HL-60 (cell line): ENCODE results near the gene SLC25A10.

ENCODE experiments used
- DNase-seq, 2 experiments: peaks; one replicate each; pipeline ENCODE4 v3.0.0-alpha.2; 2010 to 2020; ENCODE audit warnings: low read depth in 1 of 2, low spot score in 1 of 2
- H3K27ac ChIP-seq: fragments of 250-450 bp; sonication (Bioruptor Pico); replicated peaks from 2 replicates; pipeline ENCODE4 v1.5.1; 2020; ENCODE audit warnings: mild to moderate bottlenecking, moderate library complexity
- H3K27me3 ChIP-seq: fragments of 250-450 bp; sonication (Bioruptor Pico); 2 replicates; pipeline ENCODE4 v1.5.1; 2021; ENCODE audit warnings: mild to moderate bottlenecking, moderate library complexity; ENCODE audit not compliant: insufficient read depth, poor library complexity, severe bottlenecking
- H3K4me3 ChIP-seq: replicated peaks from 2 replicates; pipeline ENCODE4 v1.5.1; 2011; ENCODE audit warnings: mild to moderate bottlenecking, control low read depth, low read length; ENCODE audit not compliant: insufficient read depth
- GABPA ChIP-seq: IDR thresholded peaks from 2 replicates; pipeline ENCODE4 v1.6.1; 2012; ENCODE audit warnings: low read depth
- POLR2AphosphoS5 ChIP-seq: IDR thresholded peaks from 2 replicates; pipeline ENCODE4 v1.6.1; 2012; ENCODE audit warnings: low read depth
- REST ChIP-seq: IDR thresholded peaks from 2 replicates; pipeline ENCODE4 v1.6.1; 2012; ENCODE audit warnings: low read depth; ENCODE audit not compliant: insufficient replicate concordance
- SPI1 ChIP-seq: IDR thresholded peaks from 2 replicates; pipeline ENCODE4 v1.6.1; 2012; ENCODE audit warnings: low read depth, mild to moderate bottlenecking, borderline replicate concordance
- TF ChIP-seq, protein P1 (sequence below): IDR thresholded peaks from one replicate; pipeline ENCODE4 v1.5.1; 2011; ENCODE audit warnings: low read length, control low read depth, inconsistent platforms; ENCODE audit not compliant: insufficient read depth

The SLC25A10 gene

DNA sequence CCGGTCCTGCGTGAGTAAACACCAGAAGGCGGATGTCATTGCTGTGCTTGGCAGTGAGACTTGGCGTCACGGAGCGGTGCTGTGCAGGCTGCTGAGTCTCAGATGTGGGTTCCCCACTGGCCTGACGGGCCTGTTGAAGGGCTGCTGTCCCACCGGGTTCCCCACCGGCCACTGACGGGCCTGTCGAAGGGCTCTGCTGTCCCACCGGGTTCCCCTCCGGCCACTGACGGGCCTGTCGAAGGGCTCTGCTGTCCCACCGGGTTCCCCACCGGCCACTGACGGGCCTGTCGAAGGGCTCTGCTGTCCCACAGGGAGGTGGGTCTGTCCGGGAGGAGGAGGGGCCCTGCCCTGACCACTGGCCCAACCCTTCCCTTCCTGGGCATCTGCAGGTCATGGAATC, 25.5 kb upstream of the SLC25A10 start:
- Histone ChIP-seq H3K4me3 (no peak overlapping the region), H3K27me3 (no peaks in the 10 kb centered on the region), H3K27ac (no peak overlapping the region)
- no peak for DNase-seq
- TF ChIP-seq POLR2AphosphoS5: no peak

- Histone ChIP-seq H3K4me3 (no peak overlapping the region), H3K27me3 (no peaks in the 10 kb centered on the region), H3K27ac (no peak overlapping the region)
- TF ChIP-seq, protein P1, sequence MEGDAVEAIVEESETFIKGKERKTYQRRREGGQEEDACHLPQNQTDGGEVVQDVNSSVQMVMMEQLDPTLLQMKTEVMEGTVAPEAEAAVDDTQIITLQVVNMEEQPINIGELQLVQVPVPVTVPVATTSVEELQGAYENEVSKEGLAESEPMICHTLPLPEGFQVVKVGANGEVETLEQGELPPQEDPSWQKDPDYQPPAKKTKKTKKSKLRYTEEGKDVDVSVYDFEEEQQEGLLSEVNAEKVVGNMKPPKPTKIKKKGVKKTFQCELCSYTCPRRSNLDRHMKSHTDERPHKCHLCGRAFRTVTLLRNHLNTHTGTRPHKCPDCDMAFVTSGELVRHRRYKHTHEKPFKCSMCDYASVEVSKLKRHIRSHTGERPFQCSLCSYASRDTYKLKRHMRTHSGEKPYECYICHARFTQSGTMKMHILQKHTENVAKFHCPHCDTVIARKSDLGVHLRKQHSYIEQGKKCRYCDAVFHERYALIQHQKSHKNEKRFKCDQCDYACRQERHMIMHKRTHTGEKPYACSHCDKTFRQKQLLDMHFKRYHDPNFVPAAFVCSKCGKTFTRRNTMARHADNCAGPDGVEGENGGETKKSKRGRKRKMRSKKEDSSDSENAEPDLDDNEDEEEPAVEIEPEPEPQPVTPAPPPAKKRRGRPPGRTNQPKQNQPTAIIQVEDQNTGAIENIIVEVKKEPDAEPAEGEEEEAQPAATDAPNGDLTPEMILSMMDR: no peak
- TF ChIP-seq REST (no peak), SPI1 (no peak), POLR2AphosphoS5 (no peak)
- DNase-seq: no peak
Measured at GRCh38 chr17:81687770-81688541, 24.1 kb upstream of the SLC25A10 start.

GRCh38 chr17:81688616-81689015, 23.5 kb upstream of the SLC25A10 start:
- Histone ChIP-seq H3K27ac (no peak overlapping the region), H3K27me3 (no peaks in the 10 kb centered on the region), H3K4me3 (no peak overlapping the region)
- no peak for TF ChIP-seq SPI1
- TF ChIP-seq, protein P1: no peak
- TF ChIP-seq GABPA: no peak
- TF ChIP-seq REST: no peak
- no peak for TF ChIP-seq POLR2AphosphoS5
- DNase-seq: no peak

DNA sequence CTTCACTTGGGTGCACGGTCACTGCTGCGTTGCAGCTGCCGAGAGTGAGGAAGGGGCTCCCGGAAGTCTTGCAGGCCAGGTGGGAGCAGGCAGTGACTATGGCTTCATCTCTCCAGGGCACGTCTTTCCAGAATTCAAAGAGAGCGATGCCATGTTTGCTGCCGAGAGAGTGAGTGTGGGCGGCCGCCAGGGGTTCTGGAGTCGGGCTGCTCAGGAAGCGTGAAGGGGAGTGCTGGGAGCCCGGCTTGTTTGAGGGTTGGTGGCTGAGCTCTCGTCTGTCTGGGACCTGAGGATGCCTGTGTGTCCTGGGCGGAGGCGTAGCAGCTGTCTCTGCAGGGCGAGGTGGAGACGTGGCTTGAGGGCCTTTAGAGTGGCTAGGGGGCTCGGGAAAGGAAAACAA, 22.0 kb upstream of the SLC25A10 start:
- TF ChIP-seq GABPA (no peak), REST (no peak), POLR2AphosphoS5 (no peak), SPI1 (no peak)
- TF ChIP-seq, protein P1: no peak
- Histone ChIP-seq H3K27ac (no peak overlapping the region), H3K27me3 (no peaks in the 10 kb centered on the region), H3K4me3 (no peak overlapping the region)
- no peak for DNase-seq
